AG09319 (cell line): Measurements from ENCODE around the gene KCNAB3.

Source experiments
- DNase-seq: peaks from one replicate; pipeline ENCODE4 v3.0.0-alpha.2; 2010; ENCODE audit warnings: low read depth; ENCODE audit errors: extremely low read depth
- CTCF ChIP-seq: IDR thresholded peaks from 2 replicates; pipeline ENCODE4 v1.5.1; 2011; ENCODE audit warnings: low read depth, mild to moderate bottlenecking, inconsistent platforms, low read length, moderate library complexity

Gene KCNAB3

DNA sequence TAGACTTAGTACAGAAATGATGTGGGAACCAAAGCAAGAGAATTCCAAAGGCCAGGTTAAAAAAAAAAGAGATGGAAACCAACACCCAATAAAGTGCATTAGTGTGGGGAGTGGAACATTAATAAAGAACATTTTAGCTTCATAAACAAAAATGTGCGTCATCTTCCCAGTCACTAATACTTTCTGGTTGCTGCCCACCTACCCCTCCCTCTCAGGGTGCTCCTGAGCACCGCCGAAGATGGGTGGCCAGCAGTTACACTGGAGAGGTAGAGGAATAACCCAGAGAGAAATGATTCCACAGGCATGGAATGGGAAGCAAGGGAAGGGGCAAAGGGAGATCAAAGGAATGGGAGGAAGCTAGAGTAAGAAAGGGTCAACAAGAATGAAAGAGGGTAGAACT is 47.0 kb downstream of the KCNAB3 start:
- no peak for TF ChIP-seq CTCF

DNA sequence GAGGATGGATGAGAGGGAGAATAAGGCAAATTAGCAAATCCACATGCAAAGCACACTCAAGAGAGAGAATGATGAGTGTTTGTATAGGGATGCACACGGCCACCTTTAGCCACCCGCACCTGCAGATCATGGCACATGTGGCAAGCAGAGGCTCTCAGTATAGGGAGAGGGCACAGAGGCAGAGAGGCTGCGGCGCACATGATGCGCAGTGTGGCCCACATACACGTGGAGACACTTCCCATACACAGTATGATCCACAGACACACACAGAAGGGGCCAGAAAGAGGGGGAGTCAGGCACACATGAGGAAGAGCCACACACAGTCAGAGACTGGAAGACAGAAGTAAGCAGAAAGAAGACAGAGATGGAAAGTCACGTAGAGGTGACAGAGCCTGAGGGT is 47.6 kb downstream of the KCNAB3 start:
- TF ChIP-seq CTCF, result no peak
- no peak for DNase-seq

More for the DNA sequence above, 47.0 kb downstream of the KCNAB3 start:
- DNase-seq, result no peak

GRCh38 chr17:7881276-7882054 is 48.2 kb downstream of the KCNAB3 start:
- no peak for TF ChIP-seq CTCF
- DNase-seq, result no peak

DNA sequence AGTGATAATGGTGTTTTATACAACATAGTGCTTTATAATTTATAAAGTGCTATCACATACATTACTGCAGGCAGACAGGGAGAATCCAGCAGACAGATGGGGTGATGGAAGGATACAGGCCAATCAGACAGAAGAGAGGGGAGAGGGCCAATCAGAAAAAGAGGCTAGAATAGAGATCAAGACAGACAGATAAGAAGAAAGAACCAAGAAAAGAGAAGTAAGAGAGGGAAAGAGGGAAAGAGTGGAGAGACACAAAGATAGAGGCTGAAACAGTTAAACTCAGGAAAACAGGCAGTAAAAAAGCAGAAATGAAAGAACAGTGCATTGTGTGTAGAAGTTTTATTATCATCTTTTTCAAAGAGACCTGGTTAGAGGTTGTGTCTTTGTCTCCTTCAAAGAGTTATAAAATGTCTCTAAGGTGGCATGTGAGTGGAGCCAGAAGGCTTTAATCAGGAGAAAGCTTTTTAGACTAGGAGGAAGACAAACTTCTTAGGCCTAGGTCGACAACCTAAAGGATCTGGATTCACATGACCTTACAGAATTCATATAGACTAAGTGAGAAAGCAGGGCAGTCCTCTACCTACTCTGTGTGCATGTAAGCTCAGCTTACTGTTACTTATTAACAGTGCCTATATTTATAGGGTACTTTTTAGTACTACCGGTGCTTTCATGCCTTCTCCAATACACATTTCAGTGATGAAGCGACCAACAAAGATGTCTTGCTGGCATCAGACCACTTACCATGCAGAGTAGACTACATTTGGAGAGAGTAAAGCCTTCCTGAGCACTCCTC is 49.4 kb downstream of the KCNAB3 start:
- no peak for DNase-seq
- TF ChIP-seq CTCF, result no peak

DNA sequence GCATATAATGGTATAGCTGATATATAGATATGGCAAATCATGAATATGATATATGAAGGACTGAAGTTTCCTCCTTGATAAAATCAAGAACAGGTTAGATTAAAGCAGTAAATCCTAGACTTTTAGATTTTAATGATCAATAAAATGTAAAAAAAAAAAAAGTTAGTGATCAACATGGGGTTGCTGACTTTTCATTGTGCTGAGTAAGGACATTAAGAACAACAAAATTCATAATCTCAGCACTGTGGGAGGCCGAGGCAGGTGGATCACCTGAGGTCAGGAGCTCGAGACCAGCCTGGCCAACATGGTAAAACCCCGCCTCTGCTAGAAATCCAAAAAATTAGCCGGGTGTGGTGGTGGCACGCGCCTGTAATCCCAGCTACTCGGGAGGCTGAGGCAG is 51.4 kb downstream of the KCNAB3 start:
- no peak for DNase-seq

GRCh38 chr17:7875804-7876370 is 53.8 kb downstream of the KCNAB3 start:
- no peak for DNase-seq
- no peak for TF ChIP-seq CTCF

More for the DNA sequence above, 51.4 kb downstream of the KCNAB3 start:
- no peak for TF ChIP-seq CTCF

DNA sequence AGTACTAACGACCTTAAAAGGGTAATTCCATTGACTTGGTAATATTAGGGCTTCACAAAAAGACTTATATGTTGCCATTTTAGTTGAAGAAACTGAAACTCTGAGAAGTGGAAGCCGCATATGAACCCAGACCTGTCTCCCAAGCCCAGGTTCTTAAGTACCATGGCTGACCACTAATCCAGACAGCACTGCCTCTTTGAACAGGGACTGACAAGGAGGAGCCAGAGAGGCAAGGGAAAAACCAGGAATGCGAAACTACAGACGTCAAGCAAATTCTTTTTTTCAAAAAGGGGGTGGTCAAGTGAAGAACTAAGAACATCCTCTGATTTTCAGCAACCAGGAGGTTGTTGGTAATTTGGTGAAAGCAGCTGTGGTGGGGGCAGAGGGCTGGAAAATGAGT is 56.6 kb downstream of the KCNAB3 start:
- DNase-seq, result no peak
- TF ChIP-seq CTCF, result no peak
